NCI-H460 (cell line): ENCODE data around the gene DHX40. TPM values are rescaled to one million over a fixed set of nuclear protein-coding genes. Genes with fewer than 3 reads are reported as not detected.
"Not testable (repeated sequence)": the region's sequence is repeated elsewhere in the genome, so short reads cannot be mapped to it uniquely, and the experiment has no call there.

ENCODE experiments used
- DNase-seq: peaks from one replicate; pipeline ENCODE4 v3.0.0-alpha.2; 2016; ENCODE audit warnings: low read depth; ENCODE audit errors: extremely low read depth
- polyA plus RNA-seq: library from polyadenylated mRNA; depleted of rRNA; stranded (reverse); fragments of >200 nt; gene quantifications from 2 replicates; pipeline ENCODE4 v1.2.3, GENCODE V29; 2014; cell fraction: nucleus; rRNA removed
- total RNA-seq: library from RNA; depleted of rRNA; stranded (reverse); fragments of >200 nt; shearing (Covaris generic); gene quantifications from 2 replicates; pipeline ENCODE4 v1.2.3, GENCODE V29; 2014; rRNA removed

The DHX40 gene
- 76.7 and 78.2 TPM in 2 replicates for total RNA-seq
- 24.6 and 44.3 TPM in 2 replicates for polyA plus RNA-seq

GRCh38 chr17:59565171-59565958 lies at the start of gene DHX40:
DHX40 (plus strand) TSS chr17:59565610; CDS start chr17:59565672, 62 bp downstream.
- peak; percentile 90 for DNase-seq

- DNase-seq: no peak
These were observed 49.0 kb upstream of the DHX40 start for GRCh38 chr17:59516451-59516850.

- DNase-seq: no peak
These were observed 46.3 kb upstream of the DHX40 start for GRCh38 chr17:59519132-59519531.

- no peak for DNase-seq
These were observed 45.2 kb upstream of the DHX40 start for GRCh38 chr17:59520251-59520650.

GRCh38 chr17:59521465-59522126 lies 43.8 kb upstream of the DHX40 start:
- peak; percentile 48 for DNase-seq

- not testable (repeated sequence) for DNase-seq
These were observed 40.5 kb upstream of the DHX40 start for GRCh38 chr17:59524930-59525329.

- no peak for DNase-seq
These were observed 39.7 kb upstream of the DHX40 start for GRCh38 chr17:59525668-59526067.

- no peak for DNase-seq
These were observed 39.0 kb upstream of the DHX40 start for GRCh38 chr17:59526451-59526850.

- no peak for DNase-seq
These were observed 38.0 kb upstream of the DHX40 start for GRCh38 chr17:59527325-59527917.

- no peak for DNase-seq
These were observed 37.5 kb upstream of the DHX40 start for GRCh38 chr17:59527931-59528330.

- DNase-seq: no peak
These were observed 34.9 kb upstream of the DHX40 start for GRCh38 chr17:59530531-59530930.

- no peak for DNase-seq
These were observed 31.7 kb upstream of the DHX40 start for GRCh38 chr17:59533694-59534093.

GRCh38 chr17:59534583-59534982 lies 30.8 kb upstream of the DHX40 start:
- DNase-seq: no peak

- no peak for DNase-seq
These were observed 27.1 kb upstream of the DHX40 start for GRCh38 chr17:59538195-59538909.

GRCh38 chr17:59542960-59543635 lies 22.3 kb upstream of the DHX40 start:
- DNase-seq: no peak

- no peak for DNase-seq
These were observed 19.5 kb upstream of the DHX40 start for GRCh38 chr17:59545942-59546341.

GRCh38 chr17:59547131-59547915 lies 18.1 kb upstream of the DHX40 start:
- DNase-seq: no peak

GRCh38 chr17:59548985-59549384 lies 16.4 kb upstream of the DHX40 start:
- DNase-seq: not testable (repeated sequence)

- no peak for DNase-seq
These were observed 14.7 kb upstream of the DHX40 start for GRCh38 chr17:59550703-59551102.

GRCh38 chr17:59558039-59558438 lies 7.4 kb upstream of the DHX40 start:
- DNase-seq: no peak
